ENCODE measurements around the gene NLRP1. TPM values are rescaled to one million over a fixed set of nuclear protein-coding genes. Genes with fewer than 3 reads are reported as not detected.
A peak's percentile ranks its signal among the peaks of the same experiment; 100 is the strongest.

NLRP1 gene
- total RNA-seq, 2 donors from 2014 or later: 62.7 to 73.2 TPM

- Histone ChIP-seq H3K27ac (no peak overlapping the region), H3K27me3 (replicated peaks; ENCODE audit: insufficient read depth) (no peaks in the 10 kb centered on the region), H3K4me1 (ENCODE audit: control insufficient read depth in 1 of 2, low read depth in 2 of 2) (peaks cover under 1 to 4% of the 10 kb centered on the region in 2 donors), H3K9me3 (no peaks in the 10 kb centered on the region), H3K4me3 (no peak overlapping the region), H3K36me3 (peaks cover 35% of the 10 kb centered on the region)
- DNase-seq (ENCODE audit: low spot score) (no peak), ATAC-seq (ENCODE audit: insufficient number of reproducible peaks, low FRiP score, low read depth) (no peak)
- TF ChIP-seq CTCF (IDR thresholded peaks at IDR 0.05): no peak
Measured at GRCh38 chr17:5532581-5532980, 51.7 kb downstream of the NLRP1 start.

- Histone ChIP-seq H3K36me3 (peaks cover 28% of the 10 kb centered on the region), H3K27me3 (replicated peaks; ENCODE audit: insufficient read depth) (no peaks in the 10 kb centered on the region), H3K4me1 (ENCODE audit: control insufficient read depth in 1 of 2, low read depth in 2 of 2) (peaks cover 6 to 17% of the 10 kb centered on the region in 2 donors), H3K4me3 (no peak overlapping the region), H3K27ac (no peak overlapping the region), H3K9me3 (no peaks in the 10 kb centered on the region)
- DNase-seq (ENCODE audit: low spot score) (no peak), ATAC-seq (ENCODE audit: insufficient number of reproducible peaks, low FRiP score, low read depth) (no peak)
- TF ChIP-seq CTCF (IDR thresholded peaks at IDR 0.05): no peak
Measured at GRCh38 chr17:5531085-5531418, 53.3 kb downstream of the NLRP1 start.

- Histone ChIP-seq H3K9me3 (no peaks in the 10 kb centered on the region), H3K4me1 (ENCODE audit: control insufficient read depth in 1 of 2, low read depth in 2 of 2) (peaks cover 6 to 18% of the 10 kb centered on the region in 2 donors), H3K4me3 (no peak overlapping the region), H3K27me3 (replicated peaks; ENCODE audit: insufficient read depth) (no peaks in the 10 kb centered on the region), H3K27ac (no peak overlapping the region), H3K36me3 (peaks cover 25% of the 10 kb centered on the region)
- ATAC-seq (ENCODE audit: insufficient number of reproducible peaks, low FRiP score, low read depth) (no peak), DNase-seq (ENCODE audit: low spot score) (no peak)
- no peak for TF ChIP-seq CTCF (IDR thresholded peaks at IDR 0.05)
Measured at GRCh38 chr17:5530265-5531084, 53.8 kb downstream of the NLRP1 start.

GRCh38 chr17:5527601-5528250 is 56.6 kb downstream of the NLRP1 start:
- Histone ChIP-seq H3K27me3 (replicated peaks; ENCODE audit: insufficient read depth) (no peaks in the 10 kb centered on the region), H3K4me3 (no peak overlapping the region), H3K36me3 (peaks cover 33% of the 10 kb centered on the region), H3K9me3 (no peaks in the 10 kb centered on the region), H3K27ac (peak overlapping the region; percentile 78 to 85), H3K4me1 (ENCODE audit: control insufficient read depth in 1 of 2, low read depth in 2 of 2) (peaks cover 6 to 18% of the 10 kb centered on the region in 2 donors)
- ATAC-seq (ENCODE audit: insufficient number of reproducible peaks, low FRiP score, low read depth) (no peak), DNase-seq (ENCODE audit: low spot score) (no peak)
- TF ChIP-seq CTCF (IDR thresholded peaks at IDR 0.05): no peak

GRCh38 chr17:5526821-5527598 is 57.3 kb downstream of the NLRP1 start:
- H3K36me3 ChIP-seq: peaks cover 29% of the 10 kb centered on the region
- peak; percentile 98 for ATAC-seq (ENCODE audit: insufficient number of reproducible peaks, low FRiP score, low read depth)
- no peak for TF ChIP-seq CTCF (IDR thresholded peaks at IDR 0.05)
- DNase-seq (ENCODE audit: low spot score): peak; percentile 83
- H3K27me3 ChIP-seq (replicated peaks; ENCODE audit: insufficient read depth): no peaks in the 10 kb centered on the region
- H3K9me3 ChIP-seq: no peaks in the 10 kb centered on the region
- H3K27ac ChIP-seq: peak overlapping the region; percentile 78 to 85
- H3K4me1 ChIP-seq (ENCODE audit: control insufficient read depth in 1 of 2, low read depth in 2 of 2): peaks cover 6 to 18% of the 10 kb centered on the region in 2 donors
- H3K4me3 ChIP-seq: no peak overlapping the region

All from thoracic aorta (tissue), 2 donors.